Neural cell (in vitro differentiated cells): ENCODE data around the gene NRAS. TPM values are rescaled to one million over a fixed set of nuclear protein-coding genes. Genes with fewer than 3 reads are reported as not detected.

ENCODE experiments used
- H2AFZ ChIP-seq: fragments of 200-600, 300-800 bp; sonication (generic), shearing (Covaris generic); 2 replicates; pipeline ENCODE4 v1.6.0; 2014; ENCODE audit warnings: low read depth, mild to moderate bottlenecking, antibody characterized with exemption, low read length, moderate library complexity
- H3F3A ChIP-seq: fragments of 200-600 bp; shearing (Covaris generic); 2 replicates; pipeline ENCODE4 v1.6.1; 2016; ENCODE audit warnings: mild to moderate bottlenecking, moderate library complexity, mixed read lengths, antibody characterized with exemption, low read length; ENCODE audit not compliant: insufficient read depth, poor library complexity, severe bottlenecking
- H3K27ac ChIP-seq: fragments of 200-600, 300-800 bp; sonication (generic), shearing (Covaris generic); 2 replicates; pipeline ENCODE4 v1.5.1; 2014; ENCODE audit warnings: mild to moderate bottlenecking, low read length, moderate library complexity
- H3K27me3 ChIP-seq: fragments of 300-800, 200-600 bp; sonication (generic), shearing (Covaris generic); 2 replicates; pipeline ENCODE4 v1.6.0; 2014; ENCODE audit warnings: mild to moderate bottlenecking, low read depth, low read length, moderate library complexity; ENCODE audit not compliant: insufficient read depth
- H3K36me3 ChIP-seq: fragments of 300-800, 200-600 bp; sonication (generic), shearing (Covaris generic); 2 replicates; pipeline ENCODE4 v1.5.1; 2014; ENCODE audit warnings: mild to moderate bottlenecking, antibody characterized with exemption, low read length, moderate library complexity; ENCODE audit not compliant: insufficient read depth
- H3K4me2 ChIP-seq: fragments of 300-800, 200-600 bp; sonication (generic), shearing (Covaris generic); 2 replicates; pipeline ENCODE4 v1.6.0; 2014; ENCODE audit warnings: mild to moderate bottlenecking, low read length
- H3K4me3 ChIP-seq: fragments of 300-800, 200-600 bp; sonication (generic), shearing (Covaris generic); 2 replicates; pipeline ENCODE4 v1.5.1; 2014; ENCODE audit warnings: mild to moderate bottlenecking, low read length, moderate library complexity
- H3K79me2 ChIP-seq: fragments of 200-600 bp; shearing (Covaris generic); replicated peaks from 2 replicates; pipeline ENCODE4 v1.6.0; 2014; ENCODE audit warnings: mild to moderate bottlenecking, low read length, moderate library complexity; ENCODE audit not compliant: insufficient read depth
- H3K9ac ChIP-seq: fragments of 300-800, 200-600 bp; sonication (generic), shearing (Covaris generic); 2 replicates; pipeline ENCODE4 v1.6.1; 2016; ENCODE audit warnings: mild to moderate bottlenecking, low read length, mixed read lengths
- H3K9me2 ChIP-seq: fragments of 200-600 bp; shearing (Covaris generic); 2 replicates; pipeline ENCODE4 v1.6.1; 2016; ENCODE audit warnings: mild to moderate bottlenecking, low read length, mixed read lengths; ENCODE audit not compliant: insufficient read depth
- H3K9me3 ChIP-seq: fragments of 200-600, 300-800 bp; sonication (generic), shearing (Covaris generic); 2 replicates; pipeline ENCODE4 v1.6.1; 2016; ENCODE audit warnings: mild to moderate bottlenecking, mixed run types, low read length, moderate library complexity, mixed read lengths
- H4K20me1 ChIP-seq: fragments of 200-600 bp; shearing (Covaris generic); 2 replicates; pipeline ENCODE4 v1.6.1; 2016; ENCODE audit warnings: mild to moderate bottlenecking, mixed run types; ENCODE audit not compliant: insufficient read depth
- CTCF ChIP-seq: fragments of 450-650 bp; IDR thresholded peaks from 2 replicates; pipeline ENCODE4 v1.5.1; 2014; ENCODE audit warnings: antibody characterized with exemption, mild to moderate bottlenecking, moderate library complexity; ENCODE audit not compliant: poor library complexity, severe bottlenecking
- EP300 ChIP-seq: fragments of 450-650 bp; conservative IDR thresholded peaks from 2 replicates; pipeline ENCODE4 v1.6.1; 2014; ENCODE audit warnings: antibody characterized with exemption, mild to moderate bottlenecking, moderate library complexity; ENCODE audit not compliant: poor library complexity, severe bottlenecking
- EZH2 ChIP-seq: fragments of 200-600, 300-800 bp; shearing (Covaris generic), sonication (generic); IDR thresholded peaks from 2 replicates; pipeline ENCODE4 v1.6.1; 2014; ENCODE audit warnings: antibody characterized with exemption, low read length, borderline replicate concordance, mild to moderate bottlenecking; ENCODE audit not compliant: insufficient read depth, poor library complexity, severe bottlenecking
- MXI1 ChIP-seq: fragments of 450-650 bp; conservative IDR thresholded peaks from 2 replicates; pipeline ENCODE4 v1.6.1; 2014; ENCODE audit warnings: antibody characterized with exemption, mild to moderate bottlenecking; ENCODE audit not compliant: poor library complexity, severe bottlenecking
- POLR2AphosphoS5 ChIP-seq: IDR thresholded peaks from 2 replicates; pipeline ENCODE4 v1.6.1; 2012
- RAD21 ChIP-seq: fragments of 450-650 bp; conservative IDR thresholded peaks from 2 replicates; pipeline ENCODE4 v1.6.1; 2014; ENCODE audit warnings: antibody characterized with exemption, mild to moderate bottlenecking, moderate library complexity
- REST ChIP-seq: IDR thresholded peaks from 2 replicates; pipeline ENCODE4 v1.6.1; 2012; ENCODE audit warnings: borderline replicate concordance
- SMC3 ChIP-seq: fragments of 450-650 bp; conservative IDR thresholded peaks from 2 replicates; pipeline ENCODE4 v1.6.1; 2014; ENCODE audit warnings: antibody characterized with exemption, mild to moderate bottlenecking, moderate library complexity; ENCODE audit not compliant: poor library complexity
- TAF1 ChIP-seq: IDR thresholded peaks from 2 replicates; pipeline ENCODE4 v1.6.1; 2012; ENCODE audit warnings: low read depth
- polyA plus RNA-seq: library from polyadenylated mRNA; depleted of rRNA; stranded (reverse); fragments of >200 nt; gene quantifications from 2 replicates; pipeline ENCODE4 v1.2.3, GENCODE V29; 2014

The NRAS gene
- polyA plus RNA-seq, 1 donor from 2014 or later: 56.5 TPM

- Histone ChIP-seq H4K20me1 (no peaks in the 10 kb centered on the region), H3K9me3 (no peaks in the 10 kb centered on the region), H3K79me2 (no peaks in the 10 kb centered on the region), H3K27ac (no peak overlapping the region), H3K27me3 (no peaks in the 10 kb centered on the region), H3K9me2 (no peaks in the 10 kb centered on the region), H3K4me2 (no peak overlapping the region), H3K36me3 (no peaks in the 10 kb centered on the region), H2AFZ (no peak overlapping the region), H3K4me3 (no peak overlapping the region), H3F3A (no peaks in the 10 kb centered on the region), H3K9ac (no peak overlapping the region)
- TF ChIP-seq TAF1 (no peak), REST (no peak), MXI1 (no peak), POLR2AphosphoS5 (no peak), RAD21 (no peak), EZH2 (no peak), EP300 (no peak), SMC3 (no peak), CTCF (no peak)
Observed at GRCh38 chr1:114688526-114688925, 28.0 kb downstream of the NRAS start.

GRCh38 chr1:114685851-114686250, 30.7 kb downstream of the NRAS start:
- no peak overlapping the region for H3K4me2 ChIP-seq
- H3K79me2 ChIP-seq: no peaks in the 10 kb centered on the region
- TF ChIP-seq REST (no peak), EP300 (no peak), POLR2AphosphoS5 (no peak), MXI1 (no peak), EZH2 (no peak), RAD21 (no peak), CTCF (no peak), TAF1 (no peak), SMC3 (no peak)
- no peaks in the 10 kb centered on the region for H3K36me3 ChIP-seq
- H3K9me2 ChIP-seq: no peaks in the 10 kb centered on the region
- H3F3A ChIP-seq: no peaks in the 10 kb centered on the region
- H3K9ac ChIP-seq: no peak overlapping the region
- H3K4me3 ChIP-seq: no peak overlapping the region
- no peaks in the 10 kb centered on the region for H3K9me3 ChIP-seq
- no peak overlapping the region for H3K27ac ChIP-seq
- no peak overlapping the region for H2AFZ ChIP-seq
- no peaks in the 10 kb centered on the region for H4K20me1 ChIP-seq
- no peaks in the 10 kb centered on the region for H3K27me3 ChIP-seq
